Measurements from ENCODE around the gene GRIA2. TPM values are rescaled to one million over a fixed set of nuclear protein-coding genes. Genes with fewer than 3 reads are reported as not detected.

GRIA2 gene
- total and polyA plus RNA-seq, 4 donors = 0.28 TPM; not detected in 3

DNA sequence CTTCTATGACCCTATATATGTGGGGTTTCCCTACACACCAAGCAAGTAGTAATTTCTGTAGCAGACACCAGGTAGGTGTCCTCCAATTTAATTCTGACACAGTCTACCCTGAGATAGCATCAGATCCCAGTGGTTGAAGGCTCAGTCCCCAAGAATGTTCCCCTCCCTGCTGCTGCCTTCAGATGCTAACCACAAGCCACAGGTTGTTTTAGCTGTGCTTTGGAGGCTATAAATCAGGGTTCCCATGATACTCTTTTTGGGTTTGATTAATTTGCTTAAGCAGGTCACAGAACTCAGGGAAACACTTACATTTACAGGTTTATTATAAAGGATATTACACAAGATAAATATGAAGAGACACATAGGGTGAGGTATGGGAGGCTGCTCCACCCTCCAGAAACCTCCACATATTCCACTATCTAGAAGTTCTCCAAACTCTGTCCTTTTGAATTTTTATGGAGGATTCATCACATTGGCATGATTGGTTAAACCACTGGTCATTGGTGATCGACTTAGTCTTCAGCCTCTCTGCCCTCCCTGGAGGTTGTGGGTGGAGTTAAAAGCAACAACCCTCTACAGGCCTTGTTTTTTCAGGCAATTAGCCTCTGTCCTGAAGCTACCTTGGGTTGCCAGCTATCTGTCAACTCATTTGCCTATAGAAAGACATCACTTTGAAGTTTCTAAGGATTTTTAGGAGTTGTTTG is 50.8 kb downstream of the GRIA2 start (continued):
- TF ChIP-seq, protein P1, sequence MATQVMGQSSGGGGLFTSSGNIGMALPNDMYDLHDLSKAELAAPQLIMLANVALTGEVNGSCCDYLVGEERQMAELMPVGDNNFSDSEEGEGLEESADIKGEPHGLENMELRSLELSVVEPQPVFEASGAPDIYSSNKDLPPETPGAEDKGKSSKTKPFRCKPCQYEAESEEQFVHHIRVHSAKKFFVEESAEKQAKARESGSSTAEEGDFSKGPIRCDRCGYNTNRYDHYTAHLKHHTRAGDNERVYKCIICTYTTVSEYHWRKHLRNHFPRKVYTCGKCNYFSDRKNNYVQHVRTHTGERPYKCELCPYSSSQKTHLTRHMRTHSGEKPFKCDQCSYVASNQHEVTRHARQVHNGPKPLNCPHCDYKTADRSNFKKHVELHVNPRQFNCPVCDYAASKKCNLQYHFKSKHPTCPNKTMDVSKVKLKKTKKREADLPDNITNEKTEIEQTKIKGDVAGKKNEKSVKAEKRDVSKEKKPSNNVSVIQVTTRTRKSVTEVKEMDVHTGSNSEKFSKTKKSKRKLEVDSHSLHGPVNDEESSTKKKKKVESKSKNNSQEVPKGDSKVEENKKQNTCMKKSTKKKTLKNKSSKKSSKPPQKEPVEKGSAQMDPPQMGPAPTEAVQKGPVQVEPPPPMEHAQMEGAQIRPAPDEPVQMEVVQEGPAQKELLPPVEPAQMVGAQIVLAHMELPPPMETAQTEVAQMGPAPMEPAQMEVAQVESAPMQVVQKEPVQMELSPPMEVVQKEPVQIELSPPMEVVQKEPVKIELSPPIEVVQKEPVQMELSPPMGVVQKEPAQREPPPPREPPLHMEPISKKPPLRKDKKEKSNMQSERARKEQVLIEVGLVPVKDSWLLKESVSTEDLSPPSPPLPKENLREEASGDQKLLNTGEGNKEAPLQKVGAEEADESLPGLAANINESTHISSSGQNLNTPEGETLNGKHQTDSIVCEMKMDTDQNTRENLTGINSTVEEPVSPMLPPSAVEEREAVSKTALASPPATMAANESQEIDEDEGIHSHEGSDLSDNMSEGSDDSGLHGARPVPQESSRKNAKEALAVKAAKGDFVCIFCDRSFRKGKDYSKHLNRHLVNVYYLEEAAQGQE (IDR thresholded peaks at IDR 0.05) = no peak

DNA sequence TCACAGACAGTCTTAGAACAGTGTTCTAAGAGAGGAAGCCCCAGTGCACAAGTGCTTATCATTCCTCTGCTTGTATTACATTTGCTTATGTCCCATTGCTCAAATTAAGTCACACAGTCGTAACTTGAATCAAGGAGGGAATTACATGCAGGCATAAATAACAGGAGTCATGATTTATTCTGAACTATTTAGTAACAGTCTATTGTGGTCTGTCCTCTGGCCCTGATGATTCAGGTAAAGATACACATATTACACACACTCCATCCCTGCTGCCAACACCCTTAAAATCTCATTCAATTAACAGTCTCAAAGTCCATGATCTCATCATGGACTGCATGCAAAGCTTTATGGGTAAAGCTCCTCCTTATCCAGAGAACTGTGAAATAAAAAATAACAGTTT is 60.1 kb downstream of the GRIA2 start:
- TF ChIP-seq NR2F2 (IDR thresholded peaks at IDR 0.05) (no peak), GABPA (IDR thresholded peaks at IDR 0.05 in 1 of 2, conservative IDR thresholded peaks at IDR 0.05 in 1 of 2) (no peak), SP1 (IDR thresholded peaks at IDR 0.05) (no peak), FOXA1 (IDR thresholded peaks at IDR 0.05) (no peak)
- TF ChIP-seq, protein P2, sequence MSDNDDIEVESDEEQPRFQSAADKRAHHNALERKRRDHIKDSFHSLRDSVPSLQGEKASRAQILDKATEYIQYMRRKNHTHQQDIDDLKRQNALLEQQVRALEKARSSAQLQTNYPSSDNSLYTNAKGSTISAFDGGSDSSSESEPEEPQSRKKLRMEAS (IDR thresholded peaks at IDR 0.05) = no peak
- no peaks in the 10 kb centered on the region for H3K9me3 ChIP-seq (ENCODE audit: control insufficient read depth in 4 of 4, low read length in 3 of 4)
- no peak for DNase-seq (ENCODE audit: low spot score)
- H3K36me3 ChIP-seq (ENCODE audit: control insufficient read depth in 4 of 4, insufficient read depth in 3 of 4, low read depth in 1 of 4, low read length in 3 of 4) = no peaks in the 10 kb centered on the region
- H3K4me3 ChIP-seq (ENCODE audit: low read depth in 1 of 3, low read length in 3 of 3) = no peak overlapping the region
- WGBS = 77% methylated on average over 1 of the region's 1 CpG
- H3K27ac ChIP-seq (ENCODE audit: low read depth in 1 of 2, low read length in 2 of 2) = no peak overlapping the region
- H3K27me3 ChIP-seq (ENCODE audit: control insufficient read depth in 4 of 4, insufficient read depth in 4 of 4, low read length in 3 of 4) = no peaks in the 10 kb centered on the region
- H3K4me1 ChIP-seq (ENCODE audit: control insufficient read depth in 4 of 4, insufficient read depth in 4 of 4, low read length in 3 of 4) = no peaks in the 10 kb centered on the region
- no peak overlapping the region for H3K9ac ChIP-seq (ENCODE audit: low read depth in 1 of 2, low read length in 2 of 2)

DNA sequence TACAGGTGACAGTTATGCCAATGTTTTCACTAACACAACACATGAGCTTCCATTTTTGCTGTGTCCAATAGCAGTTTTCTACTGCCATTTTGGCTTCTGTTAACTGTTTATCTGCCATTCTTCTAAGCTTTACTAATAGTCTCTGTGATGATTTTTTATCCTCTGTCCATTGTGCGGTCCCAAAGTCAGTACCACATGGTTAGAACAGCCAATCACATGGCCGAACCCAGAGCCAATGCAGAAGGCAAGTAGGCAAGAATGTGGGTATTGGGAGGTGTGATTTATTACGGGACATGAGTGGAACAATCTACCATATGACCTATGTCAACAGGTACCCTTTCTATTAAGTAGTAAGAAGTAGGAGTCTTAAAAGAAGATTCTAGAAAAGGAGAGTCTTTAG is 61.5 kb downstream of the GRIA2 start:
- H3K4me3 ChIP-seq (ENCODE audit: low read depth in 1 of 3, low read length in 3 of 3) = no peak overlapping the region
- H3K36me3 ChIP-seq (ENCODE audit: control insufficient read depth in 4 of 4, insufficient read depth in 3 of 4, low read depth in 1 of 4, low read length in 3 of 4) = no peaks in the 10 kb centered on the region
- H3K27me3 ChIP-seq (ENCODE audit: control insufficient read depth in 4 of 4, insufficient read depth in 4 of 4, low read length in 3 of 4) = no peaks in the 10 kb centered on the region
- no peaks in the 10 kb centered on the region for H3K4me1 ChIP-seq (ENCODE audit: control insufficient read depth in 4 of 4, insufficient read depth in 4 of 4, low read length in 3 of 4)
- no peak for DNase-seq (ENCODE audit: low spot score)
- no peaks in the 10 kb centered on the region for H3K9me3 ChIP-seq (ENCODE audit: control insufficient read depth in 4 of 4, low read length in 3 of 4)
- TF ChIP-seq EGR1 (IDR thresholded peaks at IDR 0.05; ENCODE audit: low read depth in 2 of 2) = no peak
- no peak for TF ChIP-seq JUND (IDR thresholded peaks at IDR 0.05)
- no peak for TF ChIP-seq SP1 (IDR thresholded peaks at IDR 0.05)
- TF ChIP-seq, protein P3, sequence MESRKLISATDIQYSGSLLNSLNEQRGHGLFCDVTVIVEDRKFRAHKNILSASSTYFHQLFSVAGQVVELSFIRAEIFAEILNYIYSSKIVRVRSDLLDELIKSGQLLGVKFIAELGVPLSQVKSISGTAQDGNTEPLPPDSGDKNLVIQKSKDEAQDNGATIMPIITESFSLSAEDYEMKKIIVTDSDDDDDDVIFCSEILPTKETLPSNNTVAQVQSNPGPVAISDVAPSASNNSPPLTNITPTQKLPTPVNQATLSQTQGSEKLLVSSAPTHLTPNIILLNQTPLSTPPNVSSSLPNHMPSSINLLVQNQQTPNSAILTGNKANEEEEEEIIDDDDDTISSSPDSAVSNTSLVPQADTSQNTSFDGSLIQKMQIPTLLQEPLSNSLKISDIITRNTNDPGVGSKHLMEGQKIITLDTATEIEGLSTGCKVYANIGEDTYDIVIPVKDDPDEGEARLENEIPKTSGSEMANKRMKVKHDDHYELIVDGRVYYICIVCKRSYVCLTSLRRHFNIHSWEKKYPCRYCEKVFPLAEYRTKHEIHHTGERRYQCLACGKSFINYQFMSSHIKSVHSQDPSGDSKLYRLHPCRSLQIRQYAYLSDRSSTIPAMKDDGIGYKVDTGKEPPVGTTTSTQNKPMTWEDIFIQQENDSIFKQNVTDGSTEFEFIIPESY (IDR thresholded peaks at IDR 0.05) = no peak
- TF ChIP-seq HNF4A (conservative IDR thresholded peaks at IDR 0.05) = no peak
- TF ChIP-seq, protein P1 (IDR thresholded peaks at IDR 0.05) = no peak
- TF ChIP-seq HNF4G (IDR thresholded peaks at IDR 0.05) = no peak
- TF ChIP-seq, protein P4, sequence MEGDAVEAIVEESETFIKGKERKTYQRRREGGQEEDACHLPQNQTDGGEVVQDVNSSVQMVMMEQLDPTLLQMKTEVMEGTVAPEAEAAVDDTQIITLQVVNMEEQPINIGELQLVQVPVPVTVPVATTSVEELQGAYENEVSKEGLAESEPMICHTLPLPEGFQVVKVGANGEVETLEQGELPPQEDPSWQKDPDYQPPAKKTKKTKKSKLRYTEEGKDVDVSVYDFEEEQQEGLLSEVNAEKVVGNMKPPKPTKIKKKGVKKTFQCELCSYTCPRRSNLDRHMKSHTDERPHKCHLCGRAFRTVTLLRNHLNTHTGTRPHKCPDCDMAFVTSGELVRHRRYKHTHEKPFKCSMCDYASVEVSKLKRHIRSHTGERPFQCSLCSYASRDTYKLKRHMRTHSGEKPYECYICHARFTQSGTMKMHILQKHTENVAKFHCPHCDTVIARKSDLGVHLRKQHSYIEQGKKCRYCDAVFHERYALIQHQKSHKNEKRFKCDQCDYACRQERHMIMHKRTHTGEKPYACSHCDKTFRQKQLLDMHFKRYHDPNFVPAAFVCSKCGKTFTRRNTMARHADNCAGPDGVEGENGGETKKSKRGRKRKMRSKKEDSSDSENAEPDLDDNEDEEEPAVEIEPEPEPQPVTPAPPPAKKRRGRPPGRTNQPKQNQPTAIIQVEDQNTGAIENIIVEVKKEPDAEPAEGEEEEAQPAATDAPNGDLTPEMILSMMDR (IDR thresholded peaks at IDR 0.05; ENCODE audit: low read depth, low read length, missing input control) = no peak
- WGBS = 67% methylated on average over 3 of the region's 3 CpGs
- no peak overlapping the region for H3K9ac ChIP-seq (ENCODE audit: low read depth in 1 of 2, low read length in 2 of 2)
- H3K27ac ChIP-seq (ENCODE audit: low read depth in 1 of 2, low read length in 2 of 2) = no peak overlapping the region
